G401.6 (cell line): ENCODE measurements around the gene NFATC1.
A peak's percentile ranks its signal among the peaks of the same experiment; 100 is the strongest.

Experiments
- FAIRE-seq: peaks from 2 replicates; lab custom pipeline; 2012; peaks lifted over from hg19 to GRCh38; lab: Jason Lieb, UNC

Gene NFATC1

GRCh38 chr18:79522451-79523205, 126.9 kb downstream of the NFATC1 start:
- FAIRE-seq, result no peak

- FAIRE-seq, result no peak
These were observed 127.5 kb downstream of the NFATC1 start for GRCh38 chr18:79523206-79523735.

- no peak for FAIRE-seq
These were observed 128.0 kb downstream of the NFATC1 start for GRCh38 chr18:79523736-79524180.

- no peak for FAIRE-seq
These were observed 128.7 kb downstream of the NFATC1 start for GRCh38 chr18:79524181-79525078.

GRCh38 chr18:79525556-79526467, 130.1 kb downstream of the NFATC1 start:
- FAIRE-seq, result no peak

GRCh38 chr18:79526468-79527460, 131.0 kb downstream of the NFATC1 start:
- FAIRE-seq, result no peak

GRCh38 chr18:79527656-79528315, 132.1 kb downstream of the NFATC1 start:
- no peak for FAIRE-seq

GRCh38 chr18:79528316-79528695, 132.6 kb downstream of the NFATC1 start:
- no peak for FAIRE-seq

GRCh38 chr18:79528846-79529245, 133.1 kb downstream of the NFATC1 start:
- FAIRE-seq, result peak; percentile 72

GRCh38 chr18:79529296-79529695, 133.6 kb downstream of the NFATC1 start:
- no peak for FAIRE-seq

GRCh38 chr18:79529991-79530390, 134.3 kb downstream of the NFATC1 start:
- no peak for FAIRE-seq

GRCh38 chr18:79530821-79531220, 135.1 kb downstream of the NFATC1 start:
- no peak for FAIRE-seq

GRCh38 chr18:79531386-79531785, 135.7 kb downstream of the NFATC1 start:
- no peak for FAIRE-seq

- FAIRE-seq, result no peak
These were observed 136.2 kb downstream of the NFATC1 start for GRCh38 chr18:79531926-79532312.

GRCh38 chr18:79532313-79533007, 136.7 kb downstream of the NFATC1 start:
- no peak for FAIRE-seq

- FAIRE-seq, result no peak
These were observed 137.4 kb downstream of the NFATC1 start for GRCh38 chr18:79533146-79533545.

GRCh38 chr18:79533591-79533990, 137.9 kb downstream of the NFATC1 start:
- FAIRE-seq, result no peak

GRCh38 chr18:79534356-79534755, 138.6 kb downstream of the NFATC1 start:
- no peak for FAIRE-seq

- no peak for FAIRE-seq
These were observed 142.0 kb downstream of the NFATC1 start for GRCh38 chr18:79537758-79538157.

- FAIRE-seq, result no peak
These were observed 142.9 kb downstream of the NFATC1 start for GRCh38 chr18:79538635-79539034.
